HepG2 (cell line): ENCODE results near the gene EPDR1. TPM values are rescaled to one million over a fixed set of nuclear protein-coding genes. Genes with fewer than 3 reads are reported as not detected.

Experiments used
- ATAC-seq: fragments of 200-7000 bp; cut with Tn5 transposase; 3 replicates; pipeline ENCODE4 v1.9.1; 2020; ENCODE audit warnings: mild to moderate bottlenecking, moderate library complexity
- BruUV-seq: library from RNA; stranded (reverse); fragments of 400-500 nt; replicated peaks from 2 replicates; lab custom pipeline; 2021; lab: Mats Ljungman, UMichigan
- CTCF ChIA-PET: fragments of 300-600 bp; formaldehyde crosslinking; extraction: SDS; loops from one replicate; lab custom pipeline; 2021; ENCODE audit warnings: low total read pairs, inconsistent platforms, low intra/inter-chr PET ratio; lab: Yijun Ruan, JAX
- POLR2A ChIA-PET: fragments of 350-600 bp; sonication (Branson Sonifier 250); formaldehyde crosslinking; loops from one replicate; lab custom pipeline; 2020; ENCODE audit warnings: antibody characterized with exemption, inconsistent platforms; lab: Yijun Ruan, JAX
- DNase-seq: peaks from one replicate; pipeline ENCODE4 v3.0.0-alpha.2; 2015; ENCODE audit warnings: low spot score
- FAIRE-seq: peaks from 3 replicates; lab custom pipeline; 2011; peaks lifted over from hg19 to GRCh38; lab: Jason Lieb, UNC
- H2AFZ ChIP-seq: one replicate; pipeline ENCODE4 v1.6.1; 2011; ENCODE audit warnings: low read length, inconsistent platforms
- H3K27ac ChIP-seq: fragments of 300-600 bp; 3 replicates; pipeline ENCODE4 v1.8.0; 2011; ENCODE audit warnings: mixed run types, mild to moderate bottlenecking, mixed read lengths, low read length, inconsistent platforms; ENCODE audit not compliant: insufficient read depth; ENCODE audit errors: extremely low read length
- H3K27me3 ChIP-seq, 2 experiments: fragments of 200-600 bp in 1 of 2; 2 replicates in 1 of 2; 3 replicates in 1 of 2; pipeline versions ENCODE4 v1.6.0 to v1.8.0; 2011; ENCODE audit warnings: low read length in 2 of 2, mild to moderate bottlenecking in 2 of 2, moderate library complexity in 2 of 2, inconsistent platforms in 1 of 2; ENCODE audit not compliant: insufficient read depth in 2 of 2, control insufficient read depth in 1 of 2
- H3K36me3 ChIP-seq, 2 experiments: fragments of 200-600 bp in 1 of 2; replicated peaks in 1 of 2; 2 replicates in 1 of 2; 3 replicates in 1 of 2; pipeline versions ENCODE4 v1.5.1 to v1.8.0; 2011; ENCODE audit warnings: low read length in 2 of 2, inconsistent platforms in 1 of 2; ENCODE audit not compliant: insufficient read depth in 2 of 2, control insufficient read depth in 1 of 2
- H3K4me1 ChIP-seq: 2 replicates; pipeline ENCODE4 v1.5.1; 2012; ENCODE audit warnings: low read length, inconsistent platforms; ENCODE audit not compliant: insufficient read depth
- H3K4me2 ChIP-seq: 2 replicates; pipeline ENCODE4 v1.6.0; 2011; ENCODE audit warnings: low read depth, low read length, inconsistent platforms
- H3K4me3 ChIP-seq, 3 experiments: fragments of 200-600 bp in 1 of 3; sonication (generic), shearing (Covaris generic) in 1 of 3; replicated peaks in 1 of 3; 2 replicates each; pipeline ENCODE4 v1.5.1; 2011 to 2016; ENCODE audit warnings: low read length in 3 of 3, inconsistent platforms in 2 of 3, low read depth in 2 of 3, mild to moderate bottlenecking in 2 of 3, control low read depth in 1 of 3, mixed read lengths in 1 of 3; ENCODE audit not compliant: insufficient read depth in 1 of 3
- H3K79me2 ChIP-seq: one replicate; pipeline ENCODE4 v1.6.1; 2011; ENCODE audit warnings: low read length, inconsistent platforms; ENCODE audit not compliant: insufficient read depth
- H3K9ac ChIP-seq: 2 replicates; pipeline ENCODE4 v1.6.0; 2011; ENCODE audit warnings: mild to moderate bottlenecking, low read depth, low read length, inconsistent platforms; ENCODE audit not compliant: insufficient read depth
- H3K9me3 ChIP-seq: 2 replicates; pipeline ENCODE4 v1.5.1; 2012; ENCODE audit warnings: mild to moderate bottlenecking, low read length
- H4K20me1 ChIP-seq: 2 replicates; pipeline ENCODE4 v1.6.0; 2011; ENCODE audit warnings: inconsistent platforms, mild to moderate bottlenecking, low read length, moderate library complexity; ENCODE audit not compliant: insufficient read depth
- CREB1 ChIP-seq, 2 experiments: fragments of 450-650 bp in 1 of 2; IDR thresholded peaks; 2 replicates each; pipeline ENCODE4 v1.6.1; 2016 to 2017; ENCODE audit warnings: control low read depth in 1 of 2, mild to moderate bottlenecking in 1 of 2, missing compliant biosample characterization in 1 of 2, missing genetic modification characterization in 1 of 2
- KDM1A ChIP-seq: IDR thresholded peaks from 2 replicates; pipeline ENCODE4 v1.6.1; 2016; ENCODE audit warnings: missing compliant biosample characterization
- RXRA ChIP-seq: sonication (generic); formaldehyde crosslinking; IDR thresholded peaks from 2 replicates; pipeline ENCODE4 v1.5.1; 2020; ENCODE audit warnings: missing genetic modification reagents
- SATB2 ChIP-seq: sonication (generic); formaldehyde crosslinking; IDR thresholded peaks from 2 replicates; pipeline ENCODE4 v1.5.0; 2020; ENCODE audit warnings: missing genetic modification reagents
- ZNF580 ChIP-seq: IDR thresholded peaks from 2 replicates; pipeline ENCODE4 v1.6.1; 2016; ENCODE audit warnings: low read depth, borderline replicate concordance
- ZNF646 ChIP-seq: sonication (generic); formaldehyde crosslinking; IDR thresholded peaks from 2 replicates; pipeline ENCODE4 v1.9.0; 2021; ENCODE audit warnings: mild to moderate bottlenecking, missing genetic modification reagents
- ZNF841 ChIP-seq: sonication (generic); formaldehyde crosslinking; IDR thresholded peaks from 2 replicates; pipeline ENCODE4 v1.8.1; 2023; ENCODE audit warnings: missing genetic modification reagents, borderline replicate concordance
- WGBS: methylation state at CpG from one replicate; pipeline ENCODE4 v1.1.6; 2017; ENCODE audit warnings: low lambda C conversion rate; 5-methylcytosine and 5-hydroxymethylcytosine counted together
- in situ Hi-C: cut with HindIII; loops from 2 replicates; pipeline ENCODE4 v1.10.0; 2017; ENCODE audit warnings: low pct_unique_long_range_greater_than_20kb; ENCODE audit not compliant: extremely low pct_ligation_motif_present
- intact Hi-C: fragments of 100-400 bp; cut with micrococcal nuclease; formaldehyde crosslinking; loops from one replicate; pipeline ENCODE4 v1.10.0; 2022; ENCODE audit not compliant: unreplicated experiment
- polyA plus RNA-seq, 8 experiments: library from polyadenylated mRNA; depleted of rRNA in 3 of 8; stranded (reverse) in 7 of 8; unstranded in 1 of 8; fragments of >200 nt; fragmentation: Illumina TruSeq in 4 of 8; extraction: Trizol in 4 of 8; gene quantifications; 2 replicates each; pipeline versions ENCODE4 v1.2.1 to v1.2.3, GENCODE V29; 2011 to 2016; ENCODE audit warnings: low read depth in 4 of 8, missing spikeins in 1 of 8, mixed read lengths in 1 of 8; ENCODE audit not compliant: insufficient read depth in 1 of 8
- total RNA-seq, 5 experiments: library from RNA; depleted of rRNA; stranded (reverse); fragments of >200 nt; fragmentation: Illumina TruSeq; extraction: Trizol; gene quantifications; 2 replicates each; pipeline ENCODE4 v1.2.3, GENCODE V29; 2016; ENCODE audit warnings: low read depth in 1 of 5
- TF ChIP-seq, protein P1 (sequence below): sonication (generic); formaldehyde crosslinking; IDR thresholded peaks from 2 replicates; pipeline ENCODE4 v1.4.0; 2020; ENCODE audit warnings: missing genetic modification reagents
- TF ChIP-seq, protein P2 (sequence below): sonication (generic); formaldehyde crosslinking; IDR thresholded peaks from 2 replicates; pipeline ENCODE4 v1.4.0; 2020; ENCODE audit warnings: mild to moderate bottlenecking, missing genetic modification reagents
- TF ChIP-seq, protein P3 (sequence below): sonication (generic); formaldehyde crosslinking; IDR thresholded peaks from 2 replicates; pipeline ENCODE4 v1.5.0; 2020; ENCODE audit warnings: missing genetic modification reagents, mild to moderate bottlenecking, borderline replicate concordance
- TF ChIP-seq, protein P4 (sequence below): sonication (generic); formaldehyde crosslinking; IDR thresholded peaks from 2 replicates; pipeline ENCODE4 v1.5.0; 2020; ENCODE audit warnings: mild to moderate bottlenecking, missing genetic modification reagents

Gene EPDR1
- total and polyA plus RNA-seq, 2 of the 13 experiments (the other 11 are each of a cell fraction or from before 2014, with no cell fraction given): 38.3 to 50.2 TPM

DNA sequence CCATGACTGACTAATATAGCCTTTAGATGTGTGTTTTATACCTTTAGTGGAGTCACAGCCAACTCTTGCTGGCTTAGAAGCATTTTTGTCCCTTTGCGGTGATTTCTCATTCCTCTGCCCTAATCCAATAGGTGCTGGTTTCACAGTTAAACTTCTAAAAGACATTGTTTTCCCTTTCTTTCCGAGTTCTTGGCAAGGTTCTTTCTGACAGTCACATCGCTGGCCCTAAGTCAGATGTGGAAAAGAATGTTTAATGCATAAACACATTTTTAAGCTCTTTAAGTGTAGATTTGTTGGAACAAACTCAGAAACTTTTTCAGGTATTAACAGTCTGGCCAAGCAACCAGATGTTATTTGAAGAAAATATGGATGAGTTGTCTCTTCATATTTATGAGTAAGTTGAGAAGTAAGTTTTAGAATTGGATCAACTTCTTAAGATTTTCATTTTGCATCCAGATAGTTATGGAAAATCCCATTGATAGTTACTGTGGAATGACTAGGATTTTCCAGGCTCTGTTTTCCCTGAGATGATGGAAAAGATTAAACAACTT lies 4.1 kb downstream of the EPDR1 start:
- Histone ChIP-seq H3K27ac (no peak overlapping the region), H3K4me3 (no peak overlapping the region), H3K9me3 (peaks cover 20% of the 10 kb centered on the region), H3K9ac (no peak overlapping the region), H3K4me2 (no peak overlapping the region), H3K36me3 (peaks cover 3 to 7% of the 10 kb centered on the region in 2 experiments; a peak in 4 of 5 replicates), H4K20me1 (peaks cover 4% of the 10 kb centered on the region; the same call in 1 of the 2 replicates), H3K27me3 (no peaks in the 10 kb centered on the region), H3K4me1 (peaks cover 67% of the 10 kb centered on the region), H2AFZ (no peak overlapping the region), H3K79me2 (peaks cover 74% of the 10 kb centered on the region)
- 96% methylated on average over 3 of the region's 3 CpGs for WGBS
- no peak for DNase-seq
- POLR2A ChIA-PET: interaction anchor here (0.8 kb wide), 1 partner anchor 18 kb away, joined by 3 read pairs; no protein-coding TSS in a partner anchor
- in situ Hi-C loops (loop anchor here (25.0 kb wide), 1 partner anchor 413 kb away; no protein-coding TSS in a partner anchor), intact Hi-C loops (loop anchor here (5.0 kb wide), 1 partner anchor 1862 kb away; no protein-coding TSS in a partner anchor)
- FAIRE-seq: no peak
- CTCF ChIA-PET: no interaction called here
- ATAC-seq: no peak
- no TSS peak for BruUV-seq
- TF ChIP-seq SATB2 (CRISPR knock-in tag) (no peak), CREB1 (IDR thresholded peaks at IDR 0.05) (no peak), CREB1 (CRISPR knock-in tag; IDR thresholded peaks at IDR 0.05) (no peak), ZNF841 (CRISPR knock-in tag) (no peak), ZNF580 (CRISPR knock-in tag) (no peak), ZNF646 (CRISPR knock-in tag) (no peak), KDM1A (CRISPR knock-in tag) (no peak), RXRA (CRISPR knock-in tag) (no peak)
- TF ChIP-seq, protein P1, sequence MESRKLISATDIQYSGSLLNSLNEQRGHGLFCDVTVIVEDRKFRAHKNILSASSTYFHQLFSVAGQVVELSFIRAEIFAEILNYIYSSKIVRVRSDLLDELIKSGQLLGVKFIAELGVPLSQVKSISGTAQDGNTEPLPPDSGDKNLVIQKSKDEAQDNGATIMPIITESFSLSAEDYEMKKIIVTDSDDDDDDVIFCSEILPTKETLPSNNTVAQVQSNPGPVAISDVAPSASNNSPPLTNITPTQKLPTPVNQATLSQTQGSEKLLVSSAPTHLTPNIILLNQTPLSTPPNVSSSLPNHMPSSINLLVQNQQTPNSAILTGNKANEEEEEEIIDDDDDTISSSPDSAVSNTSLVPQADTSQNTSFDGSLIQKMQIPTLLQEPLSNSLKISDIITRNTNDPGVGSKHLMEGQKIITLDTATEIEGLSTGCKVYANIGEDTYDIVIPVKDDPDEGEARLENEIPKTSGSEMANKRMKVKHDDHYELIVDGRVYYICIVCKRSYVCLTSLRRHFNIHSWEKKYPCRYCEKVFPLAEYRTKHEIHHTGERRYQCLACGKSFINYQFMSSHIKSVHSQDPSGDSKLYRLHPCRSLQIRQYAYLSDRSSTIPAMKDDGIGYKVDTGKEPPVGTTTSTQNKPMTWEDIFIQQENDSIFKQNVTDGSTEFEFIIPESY (CRISPR knock-in tag): no peak
- TF ChIP-seq, protein P2, sequence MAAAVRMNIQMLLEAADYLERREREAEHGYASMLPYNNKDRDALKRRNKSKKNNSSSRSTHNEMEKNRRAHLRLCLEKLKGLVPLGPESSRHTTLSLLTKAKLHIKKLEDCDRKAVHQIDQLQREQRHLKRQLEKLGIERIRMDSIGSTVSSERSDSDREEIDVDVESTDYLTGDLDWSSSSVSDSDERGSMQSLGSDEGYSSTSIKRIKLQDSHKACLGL: no peak
- TF ChIP-seq, protein P3, sequence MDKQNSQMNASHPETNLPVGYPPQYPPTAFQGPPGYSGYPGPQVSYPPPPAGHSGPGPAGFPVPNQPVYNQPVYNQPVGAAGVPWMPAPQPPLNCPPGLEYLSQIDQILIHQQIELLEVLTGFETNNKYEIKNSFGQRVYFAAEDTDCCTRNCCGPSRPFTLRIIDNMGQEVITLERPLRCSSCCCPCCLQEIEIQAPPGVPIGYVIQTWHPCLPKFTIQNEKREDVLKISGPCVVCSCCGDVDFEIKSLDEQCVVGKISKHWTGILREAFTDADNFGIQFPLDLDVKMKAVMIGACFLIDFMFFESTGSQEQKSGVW: no peak
- TF ChIP-seq, protein P4, sequence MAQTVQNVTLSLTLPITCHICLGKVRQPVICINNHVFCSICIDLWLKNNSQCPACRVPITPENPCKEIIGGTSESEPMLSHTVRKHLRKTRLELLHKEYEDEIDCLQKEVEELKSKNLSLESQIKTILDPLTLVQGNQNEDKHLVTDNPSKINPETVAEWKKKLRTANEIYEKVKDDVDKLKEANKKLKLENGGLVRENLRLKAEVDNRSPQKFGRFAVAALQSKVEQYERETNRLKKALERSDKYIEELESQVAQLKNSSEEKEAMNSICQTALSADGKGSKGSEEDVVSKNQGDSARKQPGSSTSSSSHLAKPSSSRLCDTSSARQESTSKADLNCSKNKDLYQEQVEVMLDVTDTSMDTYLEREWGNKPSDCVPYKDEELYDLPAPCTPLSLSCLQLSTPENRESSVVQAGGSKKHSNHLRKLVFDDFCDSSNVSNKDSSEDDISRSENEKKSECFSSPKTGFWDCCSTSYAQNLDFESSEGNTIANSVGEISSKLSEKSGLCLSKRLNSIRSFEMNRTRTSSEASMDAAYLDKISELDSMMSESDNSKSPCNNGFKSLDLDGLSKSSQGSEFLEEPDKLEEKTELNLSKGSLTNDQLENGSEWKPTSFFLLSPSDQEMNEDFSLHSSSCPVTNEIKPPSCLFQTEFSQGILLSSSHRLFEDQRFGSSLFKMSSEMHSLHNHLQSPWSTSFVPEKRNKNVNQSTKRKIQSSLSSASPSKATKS: no peak
